HG03432 (cell line): ENCODE measurements around the gene EPHB1.

Experiments used
- ATAC-seq: cut with Tn5 transposase; IDR thresholded peaks from one replicate; pipeline ENCODE4 v1.9.1; 2021; ENCODE audit warnings: mild to moderate bottlenecking, moderate library complexity; ENCODE audit not compliant: unreplicated experiment

EPHB1 gene

GRCh38 chr3:135263331-135263730 lies 468.3 kb downstream of the EPHB1 start:
- no peak for ATAC-seq

GRCh38 chr3:135267487-135267886 lies 472.4 kb downstream of the EPHB1 start:
- no peak for ATAC-seq

- ATAC-seq = no peak
These were observed 474.0 kb downstream of the EPHB1 start for GRCh38 chr3:135268941-135269532.

GRCh38 chr3:135271177-135272025 lies 476.3 kb downstream of the EPHB1 start:
- ATAC-seq = no peak

- ATAC-seq = no peak
These were observed 477.1 kb downstream of the EPHB1 start for GRCh38 chr3:135272026-135272669.

GRCh38 chr3:135292162-135292561 lies 497.1 kb downstream of the EPHB1 start:
- ATAC-seq = no peak

GRCh38 chr3:135301670-135302069 lies 506.6 kb downstream of the EPHB1 start:
- no peak for ATAC-seq

GRCh38 chr3:135304378-135304777 lies 509.3 kb downstream of the EPHB1 start:
- ATAC-seq = no peak
